Mesodermal cell (in vitro differentiated cells): Measurements from ENCODE around the gene FBXO3.
"Not testable (repeated sequence)": the region's sequence is repeated elsewhere in the genome, so short reads cannot be mapped to it uniquely, and the experiment has no call there.

Experiments
- H3K27ac ChIP-seq: 2 replicates; pipeline ENCODE4 v1.7.0; 2013; ENCODE audit warnings: mild to moderate bottlenecking, low read depth, low read length, moderate library complexity; ENCODE audit not compliant: severe bottlenecking
- H3K36me3 ChIP-seq: 2 replicates; pipeline ENCODE4 v1.7.1; 2013; ENCODE audit warnings: mild to moderate bottlenecking, low read length, moderate library complexity; ENCODE audit not compliant: control insufficient read depth, insufficient read depth
- H3K4me1 ChIP-seq: one replicate; pipeline ENCODE4 v1.7.1; 2013; ENCODE audit warnings: mild to moderate bottlenecking, low read length; ENCODE audit not compliant: insufficient read depth, control insufficient read depth, poor library complexity, severe bottlenecking
- H3K4me3 ChIP-seq: 2 replicates; pipeline ENCODE4 v1.7.0; 2013; ENCODE audit warnings: low read length, control low read depth, mild to moderate bottlenecking; ENCODE audit not compliant: insufficient read depth, poor library complexity, severe bottlenecking; ENCODE audit errors: extremely low read depth
- H3K9me3 ChIP-seq: 2 replicates; pipeline ENCODE4 v1.7.1; 2013; ENCODE audit warnings: mild to moderate bottlenecking, low read length, moderate library complexity; ENCODE audit not compliant: control insufficient read depth
- WGBS, 2 experiments: methylation state at CpG; one replicate each; pipeline ENCODE4 v1.1.5; 2013; ENCODE audit warnings: missing lambda C conversion rate in 2 of 2; ENCODE audit not compliant: insufficient coverage in 2 of 2; 5-methylcytosine and 5-hydroxymethylcytosine counted together

The FBXO3 gene

GRCh38 chr11:33741806-33742205 is 32.5 kb downstream of the FBXO3 start:
- Histone ChIP-seq H3K4me3 (no peak overlapping the region), H3K9me3 (peaks cover 3% of the 10 kb centered on the region), H3K27ac (no peak overlapping the region), H3K4me1 (peaks cover 5% of the 10 kb centered on the region), H3K36me3 (peaks cover 6% of the 10 kb centered on the region)
- 90 to 98% methylated on average over 5 of the region's 7 CpGs for WGBS, 2 experiments

DNA sequence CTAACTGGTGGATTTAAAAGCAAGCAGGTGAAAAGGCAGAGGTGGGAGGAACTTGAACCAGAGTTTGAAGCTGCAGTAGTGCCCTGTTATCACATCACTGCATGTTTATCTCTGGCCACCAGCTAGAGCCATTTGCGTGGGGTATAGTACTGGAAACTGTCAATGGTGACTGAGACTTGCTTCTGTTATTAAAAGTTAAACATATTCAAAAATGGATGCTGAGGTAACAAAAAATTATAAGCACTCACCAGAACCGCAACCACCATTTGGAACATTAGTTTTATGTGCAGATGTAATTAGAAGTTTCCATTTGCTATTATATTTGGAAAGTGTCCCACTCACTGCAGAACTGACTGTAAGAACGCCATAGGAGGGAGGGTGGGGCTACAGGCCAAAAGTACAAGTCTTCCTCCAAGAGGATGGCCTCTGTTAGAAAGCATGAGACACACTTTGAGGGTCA is 36.9 kb downstream of the FBXO3 start:
- peaks cover 18% of the 10 kb centered on the region for H3K4me1 ChIP-seq
- no peak overlapping the region for H3K27ac ChIP-seq
- WGBS, 2 experiments: 88 to 100% methylated on average over 1 of the region's 3 CpGs
- H3K4me3 ChIP-seq: no peak overlapping the region
- H3K36me3 ChIP-seq: peaks cover 16% of the 10 kb centered on the region
- H3K9me3 ChIP-seq: peaks cover 3% of the 10 kb centered on the region

DNA sequence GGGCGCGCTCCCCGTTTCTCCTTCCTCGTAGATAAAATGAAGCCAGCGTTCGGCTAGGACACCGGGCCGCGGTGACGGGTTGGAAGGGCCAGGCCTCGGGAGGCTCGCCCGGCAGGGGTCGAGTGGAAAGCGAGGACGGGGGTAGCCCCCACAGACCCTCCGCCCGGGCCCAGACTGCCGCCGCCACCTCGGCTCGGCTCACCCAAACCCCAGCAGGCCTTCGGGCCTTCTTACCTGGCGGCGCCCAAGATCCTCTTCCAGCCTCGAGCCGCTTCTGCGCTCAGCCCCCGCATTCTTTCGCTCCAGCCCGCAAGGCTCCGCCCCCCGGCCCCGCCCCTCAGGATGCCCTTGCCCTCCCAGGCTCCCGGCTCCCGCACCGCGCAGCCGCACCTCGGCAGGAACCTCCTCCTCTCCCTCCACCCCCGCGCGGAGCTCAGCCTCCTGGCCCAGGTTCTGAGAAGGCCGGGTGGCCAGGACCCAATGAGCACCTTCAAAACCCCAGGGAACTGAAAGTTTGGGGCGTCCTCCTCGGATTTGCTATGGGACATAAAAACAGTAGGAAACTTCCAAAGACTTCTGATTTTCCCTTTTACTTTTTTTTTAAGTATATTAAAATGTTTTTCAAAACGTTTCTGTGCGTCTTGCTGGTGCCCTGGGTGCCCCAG is 38.0 kb downstream of the FBXO3 start, which contains the start of gene CD59:
TSS of gene CD59 (minus strand) at position 276 of the 665 bp plus-strand sequence. CDS start 13,978 bp downstream, outside the sequence.
- Histone ChIP-seq H3K9me3 (peaks cover 3% of the 10 kb centered on the region), H3K4me1 (peaks cover 18% of the 10 kb centered on the region), H3K27ac (peak within 1 kb of the TSS; percentile 29), H3K4me3 (peak within 1 kb of the TSS; percentile 80), H3K36me3 (peaks cover 20% of the 10 kb centered on the region)
- WGBS, 2 experiments: 2 to 4% methylated on average over 31 to 33 of the region's 48 CpGs

DNA sequence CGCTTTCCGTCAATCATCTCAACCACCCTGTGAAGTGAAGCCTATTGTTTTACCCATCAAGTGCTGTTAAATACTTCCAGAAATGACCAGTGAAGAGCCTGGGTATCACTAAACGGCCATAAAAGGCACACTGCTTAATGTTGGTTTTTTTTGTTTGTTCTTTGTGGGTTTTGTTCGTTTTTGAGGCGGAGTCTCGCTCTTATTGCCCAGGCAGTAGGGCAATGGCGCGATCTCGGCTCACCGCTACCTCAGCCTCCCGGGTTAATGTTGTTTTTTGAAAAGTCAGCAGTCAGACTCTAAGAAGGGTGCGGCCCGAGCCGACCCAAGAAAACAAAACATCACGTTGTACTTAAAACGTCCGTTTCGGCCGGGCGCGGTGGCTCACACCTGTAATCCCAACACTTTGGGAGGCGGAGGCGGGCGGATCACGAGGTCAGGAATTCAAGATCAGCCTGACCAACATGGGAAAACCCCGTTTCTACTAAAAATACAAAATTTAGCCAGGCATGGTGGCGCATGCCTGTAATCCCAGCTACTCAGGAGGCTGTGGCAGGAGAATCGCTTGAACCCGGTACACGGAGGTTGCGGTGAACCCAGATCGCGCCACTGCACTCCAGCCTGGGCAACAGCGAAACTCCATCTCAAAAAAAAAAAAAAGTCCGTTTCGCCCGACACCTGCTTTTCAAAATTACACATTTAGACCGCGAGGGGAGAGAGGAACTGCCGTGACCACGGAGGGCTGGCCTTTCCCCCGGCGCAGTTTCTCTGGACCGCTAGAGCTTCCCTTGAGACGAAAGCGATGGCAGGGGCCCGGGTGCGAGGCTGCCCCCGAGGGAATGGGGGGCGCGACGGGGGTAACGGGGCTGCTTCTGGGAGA is 38.8 kb downstream of the FBXO3 start:
- Histone ChIP-seq H3K4me1 (peaks cover 18% of the 10 kb centered on the region), H3K36me3 (peaks cover 20% of the 10 kb centered on the region), H3K9me3 (peaks cover 3% of the 10 kb centered on the region), H3K27ac (no peak overlapping the region), H3K4me3 (peak overlapping the region; percentile 80)
- 11 to 12% methylated on average over 25 to 36 of the region's 53 CpGs for WGBS, 2 experiments

DNA sequence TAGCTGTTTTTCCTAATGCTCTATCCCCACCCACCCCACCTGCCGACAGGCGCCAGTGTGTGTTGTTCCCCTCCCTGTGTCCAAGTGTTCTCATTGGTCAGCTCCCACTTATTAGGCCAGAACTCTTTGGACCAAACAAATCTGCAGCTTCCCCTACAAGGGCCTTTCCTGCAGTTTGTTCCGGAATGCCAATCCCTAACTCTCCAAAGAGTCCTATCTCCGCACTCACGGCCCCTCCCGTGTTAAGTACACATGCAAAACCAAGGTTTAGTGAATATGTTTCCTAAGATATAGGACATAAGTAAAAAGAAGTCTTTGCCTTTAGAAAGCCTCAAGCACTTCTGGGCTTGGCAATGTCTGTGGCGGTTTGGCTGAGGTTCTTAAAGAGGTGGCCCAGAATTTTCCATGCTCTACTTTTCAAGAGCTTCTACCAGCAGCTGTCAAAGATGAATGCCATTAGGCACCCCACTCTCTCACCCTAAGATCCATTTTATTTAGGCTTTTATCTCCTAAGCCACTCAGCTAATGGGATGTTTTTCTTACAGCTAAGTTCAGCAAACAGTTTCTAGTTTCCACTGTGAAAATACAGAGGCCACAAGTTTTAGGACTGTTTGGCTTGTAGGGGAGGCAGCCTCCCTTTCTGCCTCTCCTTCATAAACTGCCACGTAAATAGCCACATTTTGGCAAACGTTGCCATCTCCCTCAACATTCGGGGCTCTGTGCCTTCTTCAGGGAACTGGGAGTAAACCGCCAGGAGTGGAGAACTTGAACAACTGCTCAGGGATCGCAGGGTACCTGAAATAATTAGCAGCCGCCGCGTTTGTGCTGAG is 39.7 kb downstream of the FBXO3 start:
- Histone ChIP-seq H3K4me1 (peaks cover 18% of the 10 kb centered on the region), H3K9me3 (no peaks in the 10 kb centered on the region), H3K27ac (no peak overlapping the region), H3K36me3 (peaks cover 25% of the 10 kb centered on the region), H3K4me3 (peak overlapping the region; percentile 80)
- WGBS, 2 experiments: 62 to 70% methylated on average over 11 to 12 of the region's 15 CpGs

DNA sequence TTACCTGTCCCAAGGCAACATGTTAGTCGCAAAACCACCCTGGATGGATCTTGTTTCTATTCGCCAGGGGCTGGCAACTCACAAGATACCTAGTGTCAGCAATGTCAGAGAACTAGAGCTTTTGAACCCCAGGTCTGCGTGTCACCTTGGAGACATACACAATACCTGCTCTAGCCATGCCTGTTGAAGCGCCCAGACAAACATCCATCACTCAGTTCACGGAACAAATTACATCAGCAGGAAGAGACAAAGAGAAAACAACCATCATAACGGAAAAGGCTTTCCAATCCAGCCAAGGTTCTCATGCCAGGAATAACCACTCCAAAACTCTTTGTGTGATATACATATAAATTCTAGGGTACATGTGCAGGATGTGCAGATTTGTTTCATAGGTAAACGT is 40.3 kb downstream of the FBXO3 start:
- Histone ChIP-seq H3K27ac (no peak overlapping the region), H3K4me3 (no peak overlapping the region)
- WGBS, 2 experiments: 96 to 100% methylated on average over 3 to 5 of the region's 7 CpGs

GRCh38 chr11:33731723-33732531 is 42.4 kb downstream of the FBXO3 start:
- no peak overlapping the region for H3K27ac ChIP-seq
- H3K36me3 ChIP-seq: peaks cover 30% of the 10 kb centered on the region
- WGBS, 2 experiments: 85 to 94% methylated on average over 5 to 7 of the region's 9 CpGs
- H3K4me3 ChIP-seq: no peak overlapping the region
- H3K9me3 ChIP-seq: no peaks in the 10 kb centered on the region
- peaks cover 14% of the 10 kb centered on the region for H3K4me1 ChIP-seq

More for the DNA sequence above, 40.3 kb downstream of the FBXO3 start:
- Histone ChIP-seq H3K9me3 (no peaks in the 10 kb centered on the region), H3K4me1 (peaks cover 18% of the 10 kb centered on the region), H3K36me3 (peaks cover 30% of the 10 kb centered on the region)

DNA sequence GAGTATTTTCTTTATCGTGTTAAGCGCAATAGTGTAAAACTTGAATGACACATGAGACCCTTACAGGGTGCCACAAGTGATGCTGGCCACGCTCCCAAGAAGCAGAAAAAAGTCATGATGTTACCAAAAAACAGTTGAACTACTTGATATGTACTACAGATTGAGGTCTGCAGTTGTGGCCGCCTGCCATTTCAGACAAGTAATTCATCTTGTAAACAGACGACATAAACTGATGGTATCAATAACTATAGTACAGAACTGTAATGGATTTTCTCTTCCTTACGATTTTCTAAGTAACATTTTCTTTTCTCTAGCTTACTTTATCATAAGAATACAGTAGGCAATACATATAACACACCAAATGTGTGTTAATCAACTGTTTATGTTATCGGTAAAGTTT is 43.6 kb downstream of the FBXO3 start:
- Histone ChIP-seq H3K27ac (no peak overlapping the region), H3K4me1 (peaks cover 13% of the 10 kb centered on the region), H3K9me3 (no peaks in the 10 kb centered on the region), H3K4me3 (no peak overlapping the region), H3K36me3 (peaks cover 30% of the 10 kb centered on the region)
- 96 to 100% methylated on average over 1 to 3 of the region's 7 CpGs for WGBS, 2 experiments

- Histone ChIP-seq H3K4me1 (peaks cover 17% of the 10 kb centered on the region), H3K36me3 (peaks cover 28% of the 10 kb centered on the region)
- WGBS, 2 experiments: 93 to 100% methylated on average over 2 to 3 of the region's 5 CpGs
- H3K27ac ChIP-seq, H3K4me3 ChIP-seq, H3K9me3 ChIP-seq: not testable (repeated sequence)
These were observed 45.2 kb downstream of the FBXO3 start for GRCh38 chr11:33729072-33729664.
